SW 1271 (cell line): ENCODE data around the gene LIF.
A peak's percentile ranks its signal among the peaks of the same experiment; 100 is the strongest.

Source experiments
- DNase-seq, 2 experiments: peaks; one replicate each; lab custom pipeline; 2025; lab: John Stamatoyannopoulos, UW

LIF gene

GRCh38 chr22:30245985-30246813, at the start of gene LIF:
Gene LIF (minus strand): TSS chr22:30246759. CDS start chr22:30246695, 64 bp downstream.
- DNase-seq, result peak in 1 of 2 experiments; percentile 40

- DNase-seq, result no peak
Measured at GRCh38 chr22:30296324-30296723, 49.8 kb upstream of the LIF start.

- no peak for DNase-seq
Measured at GRCh38 chr22:30295576-30295975, 49.0 kb upstream of the LIF start.

DNA sequence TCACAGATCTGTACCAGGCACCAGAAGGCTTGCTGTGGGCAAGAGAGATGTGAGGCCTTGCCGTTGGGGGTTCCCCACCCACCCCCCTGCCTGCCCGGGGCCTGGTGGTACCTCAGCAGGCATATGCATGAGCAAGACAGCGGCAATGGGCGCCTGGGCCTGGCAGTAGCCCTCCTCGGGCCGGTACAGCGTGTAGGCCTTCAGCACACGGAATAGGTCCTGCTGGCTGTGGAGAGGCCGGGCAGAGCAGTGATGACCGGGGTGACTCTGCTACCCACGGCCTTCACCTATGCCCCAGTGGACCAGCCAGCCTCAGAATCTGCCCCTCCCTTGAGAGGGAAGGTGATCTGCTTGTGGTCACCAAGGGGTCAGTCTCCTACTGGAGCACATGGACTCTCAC, 48.3 kb upstream of the LIF start:
- DNase-seq, result no peak

- no peak for DNase-seq
Measured at GRCh38 chr22:30294066-30294465, 47.5 kb upstream of the LIF start.

DNA sequence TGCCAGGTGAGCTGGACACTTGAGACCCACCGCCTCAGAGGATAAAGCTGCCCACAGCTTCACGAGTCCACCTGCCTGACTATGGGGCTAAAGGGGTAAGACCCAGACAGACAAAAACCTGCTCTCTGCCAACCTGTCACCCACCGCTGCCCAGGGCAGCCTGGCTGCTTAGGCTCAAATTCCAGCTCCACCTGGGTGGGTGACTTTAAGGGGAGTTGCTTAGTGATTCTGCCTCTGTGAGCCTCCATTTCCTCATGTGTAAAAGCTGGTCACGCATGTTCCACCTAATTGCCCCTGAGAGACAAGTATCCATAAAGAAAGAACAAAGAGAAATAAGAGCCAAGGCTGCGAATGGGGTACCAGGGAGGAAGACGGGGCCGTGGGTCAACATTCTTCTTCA, 46.5 kb upstream of the LIF start:
- DNase-seq, result no peak

- no peak for DNase-seq
Measured at GRCh38 chr22:30292069-30292970, 45.8 kb upstream of the LIF start.

GRCh38 chr22:30291058-30291892, 44.7 kb upstream of the LIF start:
- no peak for DNase-seq

GRCh38 chr22:30290342-30291057, 43.9 kb upstream of the LIF start:
- DNase-seq, result peak in 1 of 2 experiments; percentile 25

- no peak for DNase-seq
Measured at GRCh38 chr22:30289980-30290313, 43.4 kb upstream of the LIF start.

GRCh38 chr22:30289141-30289979, 42.8 kb upstream of the LIF start, which contains the start of gene CASTOR1:
Gene CASTOR1 (minus strand): TSS chr22:30289505. CDS start chr22:30289497, 8 bp downstream.
- peak; percentile 82 to 95 for DNase-seq

GRCh38 chr22:30288419-30289140, 42.0 kb upstream of the LIF start:
- no peak for DNase-seq

GRCh38 chr22:30287648-30288418, 41.3 kb upstream of the LIF start:
- peak; percentile 58 to 70 for DNase-seq

GRCh38 chr22:30286813-30287647, 40.5 kb upstream of the LIF start:
- no peak for DNase-seq

DNA sequence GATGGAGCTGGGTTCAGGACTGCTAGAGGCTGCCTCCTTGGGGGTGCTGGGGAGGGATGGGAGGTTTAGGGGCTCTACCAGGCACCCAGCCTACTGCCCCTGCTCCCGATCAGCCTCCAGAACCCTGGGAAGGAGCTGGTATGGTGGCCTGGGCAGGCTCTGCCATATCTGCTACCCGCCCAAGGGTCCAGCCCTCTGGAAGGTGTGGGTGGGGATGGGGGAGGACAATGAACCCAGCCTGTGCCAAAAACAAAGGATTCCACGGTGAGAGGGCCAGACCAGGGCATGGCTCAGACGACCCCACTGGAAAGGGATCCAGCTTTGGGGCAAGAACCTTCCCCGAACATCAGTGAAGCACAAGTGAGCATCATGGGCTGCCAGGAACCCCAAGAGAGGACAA, 39.8 kb upstream of the LIF start:
- DNase-seq, result no peak

DNA sequence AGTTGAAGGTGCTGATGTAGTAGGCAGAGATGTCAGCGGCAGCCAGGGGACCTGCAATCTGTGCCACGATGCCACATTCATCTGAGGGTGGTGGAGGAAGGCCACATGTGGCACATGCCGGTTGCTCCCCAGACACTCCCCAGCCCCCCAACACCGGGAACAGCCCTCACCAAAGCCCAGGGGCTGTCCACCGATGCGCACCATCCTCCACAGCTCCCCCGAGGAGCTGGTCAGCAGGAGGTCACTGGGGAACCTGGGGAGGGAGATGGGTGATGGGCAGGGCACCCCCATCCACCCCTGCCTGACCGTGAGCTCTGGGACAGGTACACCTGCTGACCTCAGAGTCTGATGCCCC, 39.3 kb upstream of the LIF start:
- no peak for DNase-seq

GRCh38 chr22:30285176-30285845, 38.8 kb upstream of the LIF start:
- DNase-seq, result no peak

DNA sequence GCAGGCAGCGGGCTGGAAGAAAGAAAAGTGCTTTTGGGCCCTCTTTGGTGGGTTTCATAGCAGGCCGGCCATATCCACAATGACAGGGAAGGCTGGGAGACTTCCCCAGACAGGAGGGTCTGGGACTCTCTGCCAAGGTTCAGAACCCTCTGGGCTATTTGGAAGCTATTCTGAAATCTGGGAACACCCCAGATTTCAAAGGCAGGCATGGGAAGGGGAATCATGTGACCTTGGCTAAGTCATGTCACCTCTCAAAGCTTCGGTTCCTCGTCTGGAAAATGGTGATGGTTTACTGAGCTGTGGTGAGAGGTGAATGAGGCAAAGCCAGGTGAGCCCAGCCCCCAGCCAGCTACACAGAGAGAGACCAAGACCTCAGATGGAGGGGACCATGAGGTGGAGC, 38.1 kb upstream of the LIF start:
- no peak for DNase-seq
